IMR-90 (cell line): Measurements from ENCODE around the gene UVSSA. TPM values are rescaled to one million over a fixed set of nuclear protein-coding genes. Genes with fewer than 3 reads are reported as not detected.
"Not testable (repeated sequence)": the region's sequence is repeated elsewhere in the genome, so short reads cannot be mapped to it uniquely, and the experiment has no call there.

Experiments used
- ATAC-seq: fragments of 200-7000 bp; cut with Tn5 transposase; 2 replicates; pipeline ENCODE4 v1.9.1; 2020; ENCODE audit warnings: low read depth, mild to moderate bottlenecking, moderate library complexity
- BruUV-seq: library from RNA; stranded (reverse); fragments of 400-500 nt; replicated peaks from 2 replicates; lab custom pipeline; 2021; lab: Mats Ljungman, UMichigan
- CTCF ChIA-PET: fragments of 300-600 bp; formaldehyde crosslinking; extraction: SDS; loops from one replicate; lab custom pipeline; 2021; ENCODE audit warnings: antibody characterized with exemption; lab: Yijun Ruan, JAX
- POLR2A ChIA-PET: fragments of 300-600 bp; sonication (Branson Sonifier 250); formaldehyde crosslinking; loops from one replicate; lab custom pipeline; 2022; ENCODE audit warnings: antibody characterized with exemption; ENCODE audit not compliant: unreplicated experiment; lab: Charles Lee
- DNase-seq: peaks from one replicate; pipeline ENCODE4 v3.0.0; 2013
- H2AFZ ChIP-seq: replicated peaks from 2 replicates; pipeline ENCODE3; 2013; ENCODE audit warnings: low read length, mild to moderate bottlenecking; ENCODE audit not compliant: poor library complexity
- H2AK5ac ChIP-seq: 2 replicates; pipeline ENCODE4 v1.6.1; 2013; ENCODE audit warnings: low read depth, low read length, inconsistent platforms
- H2AK9ac ChIP-seq: replicated peaks from 2 replicates; pipeline ENCODE3; 2013; ENCODE audit warnings: mild to moderate bottlenecking, low read depth, low read length, moderate library complexity; ENCODE audit not compliant: poor library complexity
- H2BK120ac ChIP-seq: 2 replicates; pipeline ENCODE4 v1.6.1; 2013; ENCODE audit warnings: low read depth, low read length, inconsistent platforms
- H2BK15ac ChIP-seq: 3 replicates; pipeline ENCODE4 v1.6.1; 2013; ENCODE audit warnings: low read depth, low read length, inconsistent platforms
- H2BK20ac ChIP-seq: 2 replicates; pipeline ENCODE4 v1.6.1; 2013; ENCODE audit warnings: low read depth, mild to moderate bottlenecking, inconsistent platforms, low read length, moderate library complexity
- H2BK5ac ChIP-seq: 2 replicates; pipeline ENCODE4 v1.6.1; 2013; ENCODE audit warnings: mild to moderate bottlenecking, low read depth, low read length, inconsistent platforms; ENCODE audit not compliant: poor library complexity, severe bottlenecking
- H3K14ac ChIP-seq: replicated peaks from 2 replicates; pipeline ENCODE4 v1.6.1; 2013; ENCODE audit warnings: low read depth, low read length, inconsistent platforms
- H3K18ac ChIP-seq: 2 replicates; pipeline ENCODE4 v1.6.1; 2013; ENCODE audit warnings: low read depth, low read length, control low read depth
- H3K23ac ChIP-seq: 2 replicates; pipeline ENCODE4 v1.6.1; 2013; ENCODE audit warnings: low read depth, low read length, inconsistent platforms
- H3K27ac ChIP-seq: 2 replicates; pipeline ENCODE4 v1.5.1; 2013; ENCODE audit warnings: mild to moderate bottlenecking, control low read depth, low read length; ENCODE audit not compliant: insufficient read depth
- H3K27me3 ChIP-seq: 2 replicates; pipeline ENCODE4 v1.6.1; 2013; ENCODE audit warnings: low read length; ENCODE audit not compliant: control insufficient read depth, insufficient read depth
- H3K36me3 ChIP-seq: 2 replicates; pipeline ENCODE4 v1.6.1; 2013; ENCODE audit warnings: low read length, mixed read lengths; ENCODE audit not compliant: control insufficient read depth, insufficient read depth
- H3K4ac ChIP-seq: 2 replicates; pipeline ENCODE4 v1.6.1; 2013; ENCODE audit warnings: low read depth, low read length, inconsistent platforms
- H3K4me1 ChIP-seq: 2 replicates; pipeline ENCODE4 v1.6.1; 2013; ENCODE audit warnings: low read length, mixed read lengths; ENCODE audit not compliant: control insufficient read depth, insufficient read depth
- H3K4me2 ChIP-seq: 2 replicates; pipeline ENCODE4 v1.6.1; 2013; ENCODE audit warnings: low read depth, mild to moderate bottlenecking, control low read depth, low read length, moderate library complexity
- H3K4me3 ChIP-seq: 2 replicates; pipeline ENCODE4 v1.5.1; 2013; ENCODE audit warnings: low read depth, mild to moderate bottlenecking, control low read depth, low read length, moderate library complexity; ENCODE audit not compliant: insufficient read depth
- H3K56ac ChIP-seq: 2 replicates; pipeline ENCODE4 v1.6.1; 2013; ENCODE audit warnings: low read length, inconsistent platforms; ENCODE audit not compliant: insufficient read depth; ENCODE audit errors: extremely low read depth
- H3K79me1 ChIP-seq, 2 experiments: 2 replicates each; pipeline ENCODE4 v1.6.1; 2013; ENCODE audit warnings: low read length in 2 of 2, inconsistent platforms in 1 of 2, low read depth in 1 of 2
- H3K9ac ChIP-seq: 2 replicates; pipeline ENCODE4 v1.6.1; 2013; ENCODE audit warnings: low read depth, low read length, control low read depth
- H3K9me1 ChIP-seq: 2 replicates; pipeline ENCODE4 v1.6.1; 2013; ENCODE audit warnings: low read length, inconsistent platforms; ENCODE audit not compliant: insufficient read depth
- H3K9me3 ChIP-seq: 2 replicates; pipeline ENCODE4 v1.6.1; 2013; ENCODE audit warnings: low read length; ENCODE audit not compliant: control insufficient read depth, insufficient read depth
- H4K20me1 ChIP-seq: 2 replicates; pipeline ENCODE4 v1.6.1; 2013; ENCODE audit warnings: low read length, inconsistent platforms; ENCODE audit not compliant: insufficient read depth
- H4K5ac ChIP-seq: 2 replicates; pipeline ENCODE4 v1.6.1; 2013; ENCODE audit warnings: mild to moderate bottlenecking, low read depth, low read length, control low read depth
- H4K8ac ChIP-seq, 2 experiments: 2 replicates each; pipeline ENCODE4 v1.6.1; 2013; ENCODE audit warnings: low read depth in 2 of 2, low read length in 2 of 2, control low read depth in 1 of 2, inconsistent platforms in 1 of 2
- H4K91ac ChIP-seq: 2 replicates; pipeline ENCODE4 v1.6.1; 2013; ENCODE audit warnings: low read depth, low read length, inconsistent platforms; ENCODE audit not compliant: insufficient read depth
- WGBS, 2 experiments: methylation state at CpG; one replicate each; pipeline versions ENCODE4 v1.1.5 to v1.1.7; 2013; ENCODE audit warnings: missing lambda C conversion rate in 2 of 2; ENCODE audit not compliant: insufficient read length in 1 of 2; ENCODE audit errors: extremely low coverage in 2 of 2; 5-methylcytosine and 5-hydroxymethylcytosine counted together
- dilution Hi-C: fragments of 300-500 bp; cut with HindIII; formaldehyde crosslinking; loops from one replicate; pipeline ENCODE4 v1.14.3; 2018; ENCODE audit warnings: low sequenced_read_pairs; ENCODE audit not compliant: unreplicated experiment
- in situ Hi-C: fragments of 300-500 bp; cut with MboI; formaldehyde crosslinking; loops from 3 replicates; pipeline ENCODE4 v1.14.3; 2019; ENCODE audit warnings: low sequenced_read_pairs, inconsistent platforms, mixed read lengths
- intact Hi-C: fragments of 100-400 bp; cut with micrococcal nuclease; formaldehyde crosslinking; loops from 2 replicates; pipeline ENCODE4 v1.10.0; 2022
- polyA plus RNA-seq, 3 experiments: library from polyadenylated mRNA; depleted of rRNA; stranded (reverse); fragments of >200 nt; gene quantifications; 2 replicates each; pipeline ENCODE4 v1.2.3, GENCODE V29; 2012; ENCODE audit warnings: low replicate concordance in 1 of 3
- total RNA-seq: library from RNA; depleted of rRNA; stranded (reverse); fragments of >200 nt; gene quantifications from 2 replicates; pipeline ENCODE4 v1.2.3, GENCODE V29; 2012

UVSSA gene
- total and polyA plus RNA-seq, 2 of the 4 experiments (the other 2 are of a cell fraction), result 1.4 to 8.4 TPM

DNA sequence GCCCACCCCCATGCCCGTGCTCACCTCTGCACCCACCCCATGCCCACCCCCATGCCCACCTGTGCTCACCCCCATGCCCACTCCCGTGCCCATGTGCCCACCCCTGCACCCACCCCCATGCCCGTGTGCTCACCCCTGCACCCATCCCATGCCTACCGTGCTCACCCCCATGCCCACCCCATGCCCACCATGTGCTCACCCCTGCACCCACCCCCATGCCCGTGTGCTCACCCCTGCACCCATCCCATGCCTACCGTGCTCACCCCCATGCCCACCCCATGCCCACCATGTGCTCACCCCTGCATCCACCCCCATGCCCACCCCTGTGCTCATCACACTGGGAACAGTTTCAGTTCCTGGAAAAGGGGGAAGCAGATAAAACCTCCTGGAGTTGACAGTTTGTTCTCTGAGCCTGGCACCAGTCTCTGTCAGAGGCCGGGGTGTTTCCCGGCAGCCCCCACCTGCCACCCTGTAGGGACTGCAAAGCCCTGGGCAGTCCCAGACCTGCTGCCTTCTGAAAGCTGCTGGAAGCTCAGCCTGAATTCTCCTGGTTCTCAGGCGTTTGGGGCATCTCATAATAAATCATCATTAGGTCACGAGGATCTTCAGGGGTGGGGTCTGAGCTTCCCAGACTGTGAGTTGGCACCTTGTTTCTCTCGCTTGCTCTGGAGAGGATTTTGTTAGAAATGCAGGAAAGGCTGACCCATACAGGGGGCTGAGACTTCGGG lies 13.0 kb upstream of the UVSSA start:
- WGBS, 2 experiments, result 100% methylated on average over 3 of the region's 12 CpGs; no CpG with 5 or more reads in 1 of the 2 experiments
- H3K27me3 ChIP-seq, DNase-seq, H3K4me1 ChIP-seq, POLR2A ChIA-PET, H3K9ac ChIP-seq, in situ Hi-C loops, H4K8ac ChIP-seq, H2BK120ac ChIP-seq, H2BK20ac ChIP-seq, CTCF ChIA-PET, H3K56ac ChIP-seq, intact Hi-C loops, H3K23ac ChIP-seq, H3K4me2 ChIP-seq, H3K27ac ChIP-seq, H3K18ac ChIP-seq, BruUV-seq, H2AFZ ChIP-seq, H2AK5ac ChIP-seq, H2BK15ac ChIP-seq, ATAC-seq, H3K9me1 ChIP-seq, H3K4me3 ChIP-seq, H3K14ac ChIP-seq, H3K4ac ChIP-seq, dilution Hi-C loops, H4K5ac ChIP-seq, H3K9me3 ChIP-seq, H4K91ac ChIP-seq, H2BK5ac ChIP-seq: not testable (repeated sequence)
- peaks cover 69% of the 10 kb centered on the region for H3K36me3 ChIP-seq
- H4K20me1 ChIP-seq, result peaks cover 13% of the 10 kb centered on the region
- peaks cover 28 to 56% of the 10 kb centered on the region in 2 experiments for H3K79me1 ChIP-seq
- peak overlapping the region; percentile 42 for H2AK9ac ChIP-seq
